Fibroblast of lung (primary cell): ENCODE data around the gene PCMTD2. TPM values are rescaled to one million over a fixed set of nuclear protein-coding genes. Genes with fewer than 3 reads are reported as not detected.

Experiments used
- DNase-seq, 2 donors: peaks; one replicate each; pipeline versions ENCODE4 v3.0.0 to v3.0.0-alpha.2; 2010; ENCODE audit warnings: low read depth in 2 of 2
- H2AFZ ChIP-seq: 2 replicates; pipeline ENCODE4 v1.5.1; 2012; ENCODE audit warnings: low read length, control low read depth, inconsistent platforms
- H3K27ac ChIP-seq: 2 replicates; pipeline ENCODE4 v1.5.1; 2011; ENCODE audit warnings: low read length, control low read depth; ENCODE audit not compliant: insufficient read depth
- H3K27me3 ChIP-seq: 2 replicates; pipeline ENCODE4 v1.5.1; 2011; ENCODE audit warnings: mild to moderate bottlenecking, low read length; ENCODE audit not compliant: control insufficient read depth, insufficient read depth
- H3K36me3 ChIP-seq: 2 replicates; pipeline ENCODE4 v1.5.1; 2011; ENCODE audit warnings: low read length; ENCODE audit not compliant: control insufficient read depth, insufficient read depth
- H3K4me1 ChIP-seq: 2 replicates; pipeline ENCODE4 v1.5.1; 2011; ENCODE audit warnings: low read length; ENCODE audit not compliant: control insufficient read depth, insufficient read depth; ENCODE audit errors: extremely low read depth
- H3K4me2 ChIP-seq: 2 replicates; pipeline ENCODE4 v1.5.1; 2011; ENCODE audit warnings: low read length, control low read depth; ENCODE audit not compliant: insufficient read depth; ENCODE audit errors: extremely low read depth
- H3K4me3 ChIP-seq, 4 experiments: fragments of 200-600 bp in 1 of 4; sonication (generic) in 1 of 4; replicated peaks in 1 of 4; 2 replicates each; pipeline ENCODE4 v1.5.1; 2011 to 2016; ENCODE audit warnings: low read length in 4 of 4, low read depth in 3 of 4, mild to moderate bottlenecking in 3 of 4, control low read depth in 2 of 4, inconsistent platforms in 1 of 4, mixed read lengths in 1 of 4; ENCODE audit not compliant: insufficient read depth in 1 of 4; ENCODE audit errors: control extremely low read depth in 1 of 4
- H3K79me2 ChIP-seq: 2 replicates; pipeline ENCODE4 v1.5.1; 2012; ENCODE audit warnings: mild to moderate bottlenecking, low read length, inconsistent platforms; ENCODE audit not compliant: control insufficient read depth, insufficient read depth
- H3K9ac ChIP-seq: 2 replicates; pipeline ENCODE4 v1.5.1; 2011; ENCODE audit warnings: mild to moderate bottlenecking, low read length, control low read depth; ENCODE audit not compliant: insufficient read depth
- H3K9me3 ChIP-seq: 2 replicates; pipeline ENCODE4 v1.5.1; 2012; ENCODE audit warnings: low read depth, low read length; ENCODE audit not compliant: control insufficient read depth, insufficient read depth
- H4K20me1 ChIP-seq: 2 replicates; pipeline ENCODE4 v1.5.1; 2011; ENCODE audit warnings: low read length; ENCODE audit not compliant: control insufficient read depth, insufficient read depth; ENCODE audit errors: extremely low read depth
- EZH2 ChIP-seq: IDR thresholded peaks from 2 replicates; pipeline ENCODE4 v1.5.1; 2012; ENCODE audit warnings: low read length, control low read depth, mild to moderate bottlenecking; ENCODE audit errors: missing control alignments
- polyA plus RNA-seq, 2 donors: library from polyadenylated mRNA; depleted of rRNA in 1 of 2; stranded (reverse) in 1 of 2; unstranded in 1 of 2; fragments of >200 nt; gene quantifications; 2 replicates each; pipeline ENCODE4 v1.2.1, GENCODE V29; 2011 to 2012; ENCODE audit warnings: missing spikeins in 1 of 2
- total RNA-seq: library from RNA; depleted of rRNA; stranded (reverse); fragments of >200 nt; gene quantifications from 2 replicates; pipeline ENCODE4 v1.2.1, GENCODE V29; 2014
- TF ChIP-seq, protein P1 (sequence below), 2 donors: IDR thresholded peaks in 1 of 2; conservative IDR thresholded peaks in 1 of 2; 1 replicate in 1 of 2; 2 replicates in 1 of 2; pipeline ENCODE4 v1.5.1; 2011 to 2012; ENCODE audit warnings: low read length in 2 of 2, control low read depth in 1 of 2, inconsistent platforms in 1 of 2, low read depth in 1 of 2, mild to moderate bottlenecking in 1 of 2

The PCMTD2 gene
- total and polyA plus RNA-seq, 2 donors (not counting 1 experiment from before 2014, with no cell fraction given): 39.5 to 42.9 TPM

DNA sequence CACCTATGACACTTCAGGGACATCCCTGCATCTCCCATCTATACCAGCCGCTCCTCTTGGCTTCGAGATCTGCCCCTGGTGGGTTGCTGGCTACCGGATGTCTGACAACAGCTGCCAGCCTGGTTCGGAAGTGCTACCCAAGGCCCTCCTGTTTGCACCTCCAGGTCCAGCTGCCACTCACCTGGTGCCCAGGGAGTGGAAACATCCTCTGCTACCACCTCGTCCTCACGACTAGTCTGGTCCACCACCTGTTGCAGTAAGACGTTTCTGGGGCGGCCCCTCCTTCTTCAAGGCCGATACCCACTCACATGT, 8.3 kb upstream of the PCMTD2 start:
- no peaks in the 10 kb centered on the region for H3K9me3 ChIP-seq
- no peaks in the 10 kb centered on the region for H3K79me2 ChIP-seq
- no peak overlapping the region for H3K27ac ChIP-seq
- no peak overlapping the region for H2AFZ ChIP-seq
- TF ChIP-seq EZH2: no peak
- TF ChIP-seq, protein P1, sequence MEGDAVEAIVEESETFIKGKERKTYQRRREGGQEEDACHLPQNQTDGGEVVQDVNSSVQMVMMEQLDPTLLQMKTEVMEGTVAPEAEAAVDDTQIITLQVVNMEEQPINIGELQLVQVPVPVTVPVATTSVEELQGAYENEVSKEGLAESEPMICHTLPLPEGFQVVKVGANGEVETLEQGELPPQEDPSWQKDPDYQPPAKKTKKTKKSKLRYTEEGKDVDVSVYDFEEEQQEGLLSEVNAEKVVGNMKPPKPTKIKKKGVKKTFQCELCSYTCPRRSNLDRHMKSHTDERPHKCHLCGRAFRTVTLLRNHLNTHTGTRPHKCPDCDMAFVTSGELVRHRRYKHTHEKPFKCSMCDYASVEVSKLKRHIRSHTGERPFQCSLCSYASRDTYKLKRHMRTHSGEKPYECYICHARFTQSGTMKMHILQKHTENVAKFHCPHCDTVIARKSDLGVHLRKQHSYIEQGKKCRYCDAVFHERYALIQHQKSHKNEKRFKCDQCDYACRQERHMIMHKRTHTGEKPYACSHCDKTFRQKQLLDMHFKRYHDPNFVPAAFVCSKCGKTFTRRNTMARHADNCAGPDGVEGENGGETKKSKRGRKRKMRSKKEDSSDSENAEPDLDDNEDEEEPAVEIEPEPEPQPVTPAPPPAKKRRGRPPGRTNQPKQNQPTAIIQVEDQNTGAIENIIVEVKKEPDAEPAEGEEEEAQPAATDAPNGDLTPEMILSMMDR (conservative IDR thresholded peaks at IDR 0.05 in 1 of 2, IDR thresholded peaks at IDR 0.05 in 1 of 2; ENCODE audit: low read depth in 1 of 2, low read length in 2 of 2): no peak
- H3K9ac ChIP-seq: no peak overlapping the region
- DNase-seq: no peak
- H3K27me3 ChIP-seq: peaks cover 18% of the 10 kb centered on the region
- no peak overlapping the region for H3K4me2 ChIP-seq
- no peaks in the 10 kb centered on the region for H4K20me1 ChIP-seq
- no peaks in the 10 kb centered on the region for H3K4me1 ChIP-seq
- H3K36me3 ChIP-seq: no peaks in the 10 kb centered on the region
- no peak overlapping the region for H3K4me3 ChIP-seq

GRCh38 chr20:64247970-64248841, 7.3 kb upstream of the PCMTD2 start:
- Histone ChIP-seq H3K27me3 (peaks cover 18% of the 10 kb centered on the region), H3K9me3 (no peaks in the 10 kb centered on the region), H2AFZ (no peak overlapping the region), H3K4me1 (no peaks in the 10 kb centered on the region), H4K20me1 (no peaks in the 10 kb centered on the region), H3K27ac (no peak overlapping the region), H3K4me2 (no peak overlapping the region), H3K4me3 (no peak overlapping the region), H3K9ac (no peak overlapping the region), H3K36me3 (no peaks in the 10 kb centered on the region), H3K79me2 (no peaks in the 10 kb centered on the region)
- TF ChIP-seq EZH2: no peak
- TF ChIP-seq, protein P1 (conservative IDR thresholded peaks at IDR 0.05 in 1 of 2, IDR thresholded peaks at IDR 0.05 in 1 of 2; ENCODE audit: low read depth in 1 of 2, low read length in 2 of 2): no peak
- no peak for DNase-seq

GRCh38 chr20:64250027-64250426, 5.5 kb upstream of the PCMTD2 start:
- no peaks in the 10 kb centered on the region for H3K9me3 ChIP-seq
- H3K27ac ChIP-seq: no peak overlapping the region
- H3K79me2 ChIP-seq: no peaks in the 10 kb centered on the region
- H3K4me1 ChIP-seq: no peaks in the 10 kb centered on the region
- no peak overlapping the region for H3K4me3 ChIP-seq
- no peak for TF ChIP-seq EZH2
- TF ChIP-seq, protein P1 (conservative IDR thresholded peaks at IDR 0.05 in 1 of 2, IDR thresholded peaks at IDR 0.05 in 1 of 2; ENCODE audit: low read depth in 1 of 2, low read length in 2 of 2): no peak
- H4K20me1 ChIP-seq: no peaks in the 10 kb centered on the region
- no peaks in the 10 kb centered on the region for H3K36me3 ChIP-seq
- H3K4me2 ChIP-seq: no peak overlapping the region
- DNase-seq: no peak
- no peak overlapping the region for H2AFZ ChIP-seq
- H3K27me3 ChIP-seq: peaks cover 15% of the 10 kb centered on the region
- no peak overlapping the region for H3K9ac ChIP-seq
